Activated T-helper 1 cell treated with anti-CD3 and anti-CD28 coated beads, Interleukin-12 subunit alpha, Interleukin-12 subunit beta, Interleukin-2, Interleukin-4 antibody, amounts not matched to agents 30 ng/mL and 10 ng/mL and 1 ng/mL, durations not matched to agents 14 hours and 24 hours and 36 hours (primary cell): Measurements from ENCODE around the gene KDM4C. TPM values are rescaled to one million over a fixed set of nuclear protein-coding genes. Genes with fewer than 3 reads are reported as not detected.

Source experiments
- DNase-seq: peaks from one replicate; pipeline ENCODE4 v3.0.0; 2021; ENCODE audit warnings: low spot score
- H3K27ac Mint-ChIP-seq: one replicate; pipeline ENCODE4 v1.8.0; 2021; ENCODE audit warnings: mild to moderate bottlenecking, mixed read lengths
- H3K27me3 Mint-ChIP-seq: one replicate; pipeline ENCODE4 v1.8.0; 2022; ENCODE audit warnings: mild to moderate bottlenecking, moderate library complexity, mixed read lengths; ENCODE audit not compliant: insufficient read depth
- H3K36me3 Mint-ChIP-seq: one replicate; pipeline ENCODE4 v1.8.0; 2021; ENCODE audit warnings: low read depth, mixed read lengths
- H3K4me1 Mint-ChIP-seq: one replicate; pipeline ENCODE4 v1.8.0; 2021; ENCODE audit warnings: low read depth, mixed read lengths
- H3K4me3 Mint-ChIP-seq: one replicate; pipeline ENCODE4 v1.8.0; 2021; ENCODE audit warnings: mild to moderate bottlenecking, moderate library complexity, mixed read lengths
- H3K9me3 Mint-ChIP-seq: one replicate; pipeline ENCODE4 v1.8.0; 2021; ENCODE audit warnings: mixed read lengths
- intact Hi-C: fragments of 100-400 bp; cut with micrococcal nuclease; formaldehyde crosslinking; loops from one replicate; pipeline ENCODE4 v1.15.1; 2024
- total RNA-seq: library from RNA; stranded (reverse); gene quantifications from 2 replicates; pipeline ENCODE4 v1.2.3, GENCODE V29; 2022

The KDM4C gene
- total RNA-seq, 1 donor from 2014 or later = 35.9 TPM

DNA sequence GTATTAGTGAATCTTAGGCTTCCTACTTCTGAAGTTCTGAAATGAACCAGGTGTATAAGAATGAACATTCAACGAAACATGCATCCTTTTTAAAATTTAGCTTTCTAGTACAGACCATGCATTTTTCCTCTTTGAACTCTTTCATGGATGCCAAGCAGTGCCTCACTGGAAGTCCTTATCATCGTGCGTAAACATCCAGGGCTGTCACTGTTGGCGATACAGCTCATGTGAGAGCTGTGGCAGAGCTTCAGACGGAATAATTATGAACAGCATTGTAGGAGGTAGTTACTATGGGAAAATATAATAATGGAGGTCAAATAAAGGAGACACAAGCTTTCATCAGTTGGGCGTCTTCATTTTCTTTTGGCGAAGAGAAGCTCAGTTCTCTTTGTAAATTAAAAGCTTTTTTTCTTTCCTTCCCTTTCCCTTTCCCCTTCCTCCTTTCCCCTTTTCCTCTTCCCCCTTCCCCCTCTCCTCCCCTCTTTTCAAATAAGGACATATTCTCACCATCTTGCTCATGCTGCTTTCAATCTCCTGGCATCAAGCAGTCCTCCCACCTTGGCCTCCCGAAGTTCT is 167.3 kb downstream of the KDM4C start:
- intact Hi-C loops = no loop called here
- peaks cover 11% of the 10 kb centered on the region for H3K36me3 Mint-ChIP-seq
- peaks cover 15% of the 10 kb centered on the region for H3K4me1 Mint-ChIP-seq
- H3K4me3 Mint-ChIP-seq = no peak overlapping the region
- H3K27ac Mint-ChIP-seq = no peak overlapping the region
- H3K9me3 Mint-ChIP-seq = no peaks in the 10 kb centered on the region
- DNase-seq = no peak
- no peaks in the 10 kb centered on the region for H3K27me3 Mint-ChIP-seq

DNA sequence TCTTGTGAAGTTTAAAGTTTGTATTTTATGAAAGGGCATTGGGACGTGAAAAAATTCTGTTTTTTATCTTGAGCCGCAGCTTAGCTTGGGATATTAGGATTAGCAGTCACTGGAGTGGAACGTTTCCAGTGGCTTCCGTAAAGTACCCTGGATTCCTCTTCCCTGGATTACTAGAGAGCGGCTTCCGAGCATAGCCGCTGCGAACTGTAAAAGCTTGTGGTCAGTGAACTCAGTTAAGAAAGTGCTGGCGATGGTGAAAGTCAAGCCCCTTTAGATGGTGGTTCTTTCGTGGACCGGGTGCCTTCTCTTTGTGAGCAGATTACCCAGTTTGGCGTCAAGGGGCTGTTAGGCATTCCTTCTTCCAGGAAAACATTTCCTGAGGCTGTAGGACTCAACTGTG is 168.1 kb downstream of the KDM4C start:
- Mint-ChIP-seq H3K9me3 (no peaks in the 10 kb centered on the region), H3K27me3 (no peaks in the 10 kb centered on the region), H3K4me3 (no peak overlapping the region), H3K36me3 (peaks cover 11% of the 10 kb centered on the region), H3K27ac (no peak overlapping the region), H3K4me1 (peaks cover 15% of the 10 kb centered on the region)
- no peak for DNase-seq
- intact Hi-C loops = no loop called here

- Mint-ChIP-seq H3K4me3 (no peak overlapping the region), H3K4me1 (peaks cover 15% of the 10 kb centered on the region), H3K27me3 (no peaks in the 10 kb centered on the region), H3K36me3 (peaks cover 9% of the 10 kb centered on the region), H3K9me3 (no peaks in the 10 kb centered on the region), H3K27ac (no peak overlapping the region)
- intact Hi-C loops = no loop called here
- no peak for DNase-seq
These were observed 168.7 kb downstream of the KDM4C start for GRCh38 chr9:6926436-6926835.

GRCh38 chr9:6927838-6928237 is 170.1 kb downstream of the KDM4C start:
- H3K36me3 Mint-ChIP-seq = peaks cover 4% of the 10 kb centered on the region
- no peaks in the 10 kb centered on the region for H3K27me3 Mint-ChIP-seq
- no peak overlapping the region for H3K4me3 Mint-ChIP-seq
- intact Hi-C loops = no loop called here
- H3K4me1 Mint-ChIP-seq = peaks cover under 1% of the 10 kb centered on the region
- no peaks in the 10 kb centered on the region for H3K9me3 Mint-ChIP-seq
- no peak overlapping the region for H3K27ac Mint-ChIP-seq
- DNase-seq = no peak

DNA sequence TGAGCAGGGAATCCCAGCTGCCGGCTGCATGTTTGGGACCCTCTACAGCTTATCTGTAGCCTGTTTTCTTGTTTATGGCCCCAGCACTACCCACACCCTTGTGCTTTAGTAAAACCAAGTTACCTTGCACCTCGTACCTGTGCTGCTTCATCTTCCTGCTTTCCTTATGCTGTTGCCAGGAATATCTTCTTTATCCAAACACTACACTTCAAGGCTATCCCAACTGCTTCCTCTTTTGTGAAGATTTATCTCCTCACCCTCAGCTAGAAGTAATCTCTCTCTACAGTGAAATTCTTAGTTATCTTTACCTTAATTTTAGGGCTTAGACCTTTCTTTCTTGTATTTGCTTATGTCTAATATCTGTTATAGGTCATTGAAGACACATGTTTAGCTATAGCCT is 171.1 kb downstream of the KDM4C start:
- Mint-ChIP-seq H3K4me3 (no peak overlapping the region), H3K36me3 (peaks cover 2% of the 10 kb centered on the region), H3K4me1 (no peaks in the 10 kb centered on the region), H3K27me3 (no peaks in the 10 kb centered on the region), H3K9me3 (no peaks in the 10 kb centered on the region), H3K27ac (no peak overlapping the region)
- DNase-seq = no peak
- intact Hi-C loops = no loop called here

DNA sequence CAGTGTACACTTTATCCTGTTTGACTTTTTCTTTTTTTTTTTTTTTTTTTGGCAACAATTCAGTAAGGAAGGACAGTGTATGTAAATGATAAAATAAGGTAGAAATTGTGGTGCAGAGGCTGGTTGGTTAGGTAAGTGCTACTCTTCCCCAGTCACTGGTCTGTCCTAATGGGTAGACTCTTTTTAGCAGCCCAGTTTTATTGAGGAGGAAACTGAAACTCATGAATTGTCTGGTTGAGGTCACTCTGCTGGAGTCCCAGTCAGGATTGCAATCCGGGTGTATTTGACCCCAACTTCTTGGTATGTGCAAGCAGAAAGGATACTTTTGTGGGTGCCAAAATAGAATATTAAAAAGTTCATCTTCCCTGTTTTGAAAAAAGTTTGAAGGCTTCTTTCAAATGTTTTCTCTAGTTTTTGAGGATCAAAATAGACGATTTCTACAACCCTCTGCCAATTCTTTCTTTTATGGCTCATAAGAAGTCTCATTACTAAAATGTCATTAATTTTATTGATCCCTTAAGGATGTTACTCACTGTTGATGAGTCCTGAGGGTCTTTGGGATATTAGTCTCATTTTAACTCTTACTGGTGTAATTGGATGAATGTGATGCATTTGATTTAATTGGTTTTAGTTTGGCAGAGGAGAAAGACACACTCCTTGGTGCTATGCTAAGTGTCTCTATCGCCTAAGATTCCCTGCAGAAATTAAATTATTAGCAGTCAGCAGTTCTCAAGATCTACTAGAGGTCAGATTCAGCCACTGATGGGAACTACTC is 171.9 kb downstream of the KDM4C start:
- Mint-ChIP-seq H3K27ac (no peak overlapping the region), H3K9me3 (no peaks in the 10 kb centered on the region), H3K4me1 (no peaks in the 10 kb centered on the region), H3K27me3 (no peaks in the 10 kb centered on the region), H3K36me3 (peaks cover 2% of the 10 kb centered on the region), H3K4me3 (no peak overlapping the region)
- DNase-seq = no peak
- intact Hi-C loops = no loop called here

DNA sequence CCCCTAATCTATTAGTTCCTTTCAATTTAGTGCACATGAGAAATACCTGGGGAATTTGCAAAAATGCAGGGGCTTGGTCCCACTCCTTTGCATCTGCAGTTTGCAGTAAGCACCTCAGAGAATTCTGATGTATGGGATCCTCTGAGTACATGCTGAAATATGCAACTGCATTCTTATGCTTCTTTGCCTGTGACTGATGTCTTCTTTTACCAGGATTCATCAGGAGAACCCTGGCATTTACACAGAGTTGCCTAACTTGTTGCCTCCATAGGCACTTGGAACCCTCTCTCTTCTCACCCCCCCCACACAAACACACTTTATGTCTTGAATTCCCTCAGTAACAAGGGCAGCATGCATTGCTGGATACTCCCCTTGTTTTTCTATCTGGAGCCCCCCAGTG is 173.1 kb downstream of the KDM4C start:
- intact Hi-C loops = no loop called here
- Mint-ChIP-seq H3K4me1 (no peaks in the 10 kb centered on the region), H3K27me3 (no peaks in the 10 kb centered on the region), H3K9me3 (no peaks in the 10 kb centered on the region), H3K27ac (no peak overlapping the region), H3K4me3 (no peak overlapping the region), H3K36me3 (no peaks in the 10 kb centered on the region)
- no peak for DNase-seq

- no peak for DNase-seq
- Mint-ChIP-seq H3K9me3 (no peaks in the 10 kb centered on the region), H3K27me3 (no peaks in the 10 kb centered on the region), H3K4me1 (no peaks in the 10 kb centered on the region), H3K4me3 (no peak overlapping the region), H3K36me3 (no peaks in the 10 kb centered on the region), H3K27ac (no peak overlapping the region)
- intact Hi-C loops = no loop called here
These were observed 174.1 kb downstream of the KDM4C start for GRCh38 chr9:6931913-6932312.

GRCh38 chr9:6936103-6936502 is 178.3 kb downstream of the KDM4C start:
- no peaks in the 10 kb centered on the region for H3K36me3 Mint-ChIP-seq
- H3K4me3 Mint-ChIP-seq = no peak overlapping the region
- no peaks in the 10 kb centered on the region for H3K4me1 Mint-ChIP-seq
- H3K9me3 Mint-ChIP-seq = no peaks in the 10 kb centered on the region
- no peaks in the 10 kb centered on the region for H3K27me3 Mint-ChIP-seq
- DNase-seq = no peak
- intact Hi-C loops = no loop called here
- H3K27ac Mint-ChIP-seq = no peak overlapping the region

DNA sequence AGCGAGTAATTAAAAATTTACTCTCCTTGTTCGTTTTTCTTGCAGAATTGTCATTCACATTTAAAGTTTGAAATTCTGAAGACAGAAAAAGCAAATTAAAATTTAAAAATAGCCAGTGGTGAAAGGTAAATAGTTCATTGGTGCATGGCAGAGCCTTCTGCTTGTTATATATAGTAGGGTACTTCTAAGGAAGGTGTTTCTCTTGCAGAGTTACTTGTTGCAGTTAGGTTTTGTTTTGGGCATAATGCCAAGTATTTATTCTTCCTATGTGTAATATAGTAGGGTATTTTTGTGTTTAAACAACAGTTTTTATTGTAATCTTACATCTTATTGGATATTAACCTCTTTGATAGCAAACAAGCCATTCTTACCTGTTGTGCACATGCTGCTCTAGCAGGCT is 179.4 kb downstream of the KDM4C start:
- Mint-ChIP-seq H3K36me3 (peaks cover 3% of the 10 kb centered on the region), H3K4me3 (no peak overlapping the region), H3K4me1 (no peaks in the 10 kb centered on the region), H3K27ac (no peak overlapping the region), H3K9me3 (no peaks in the 10 kb centered on the region), H3K27me3 (no peaks in the 10 kb centered on the region)
- DNase-seq = no peak
- intact Hi-C loops = no loop called here

- no peak for DNase-seq
- no peak overlapping the region for H3K27ac Mint-ChIP-seq
- no peaks in the 10 kb centered on the region for H3K4me1 Mint-ChIP-seq
- H3K27me3 Mint-ChIP-seq = no peaks in the 10 kb centered on the region
- peaks cover 3% of the 10 kb centered on the region for H3K36me3 Mint-ChIP-seq
- intact Hi-C loops = no loop called here
- H3K9me3 Mint-ChIP-seq = no peaks in the 10 kb centered on the region
- no peak overlapping the region for H3K4me3 Mint-ChIP-seq
These were observed 180.7 kb downstream of the KDM4C start for GRCh38 chr9:6938447-6938846.

- Mint-ChIP-seq H3K4me1 (no peaks in the 10 kb centered on the region), H3K27me3 (no peaks in the 10 kb centered on the region), H3K9me3 (no peaks in the 10 kb centered on the region), H3K4me3 (no peak overlapping the region), H3K36me3 (peaks cover 6% of the 10 kb centered on the region), H3K27ac (no peak overlapping the region)
- intact Hi-C loops = no loop called here
- no peak for DNase-seq
These were observed 181.1 kb downstream of the KDM4C start for GRCh38 chr9:6938873-6939272.

DNA sequence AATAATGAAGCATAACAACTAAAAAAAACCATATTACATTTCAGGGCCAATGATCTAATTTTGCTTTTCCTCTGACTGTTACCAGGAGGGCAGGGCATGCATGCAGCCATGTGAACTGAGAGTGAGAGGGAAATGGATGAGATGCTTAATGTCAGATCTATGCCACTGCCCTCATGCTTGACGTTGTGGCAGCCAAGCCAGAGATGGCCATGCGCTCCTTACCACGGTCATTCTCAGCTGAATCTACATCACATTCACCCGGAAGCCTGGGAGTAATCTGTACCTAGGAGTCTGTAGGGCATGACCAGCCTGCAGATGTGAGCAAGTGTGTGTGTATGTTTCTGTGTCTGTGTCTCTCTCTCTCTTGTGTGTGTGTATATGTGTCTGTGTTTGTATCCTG is 183.7 kb downstream of the KDM4C start:
- Mint-ChIP-seq H3K4me1 (peaks cover 10% of the 10 kb centered on the region), H3K36me3 (peaks cover 7% of the 10 kb centered on the region), H3K4me3 (no peak overlapping the region), H3K9me3 (no peaks in the 10 kb centered on the region), H3K27ac (no peak overlapping the region), H3K27me3 (no peaks in the 10 kb centered on the region)
- DNase-seq = no peak
- intact Hi-C loops = no loop called here

- DNase-seq = no peak
- peaks cover 9% of the 10 kb centered on the region for H3K36me3 Mint-ChIP-seq
- H3K27me3 Mint-ChIP-seq = no peaks in the 10 kb centered on the region
- no peak overlapping the region for H3K4me3 Mint-ChIP-seq
- no peaks in the 10 kb centered on the region for H3K9me3 Mint-ChIP-seq
- intact Hi-C loops = no loop called here
- H3K4me1 Mint-ChIP-seq = peaks cover 10% of the 10 kb centered on the region
- no peak overlapping the region for H3K27ac Mint-ChIP-seq
These were observed 184.6 kb downstream of the KDM4C start for GRCh38 chr9:6942406-6942805.
